Endothelial cell of umbilical vein (primary cell): ENCODE measurements around the gene CD63. TPM values are rescaled to one million over a fixed set of nuclear protein-coding genes. Genes with fewer than 3 reads are reported as not detected.

Experiments
- BruUV-seq: library from RNA; stranded (reverse); fragments of 400-500 nt; replicated peaks from 2 replicates; lab custom pipeline; 2021; lab: Mats Ljungman, UMichigan
- CTCF ChIA-PET: fragments of 300-600, 350-600 bp; sonication (Branson Sonifier 250); formaldehyde crosslinking; loops from one replicate; lab custom pipeline; 2021; ENCODE audit warnings: antibody characterized with exemption, inconsistent platforms; lab: Charles Lee
- POLR2A ChIA-PET: fragments of 300-600, 350-600 bp; sonication (Branson Sonifier 250); formaldehyde crosslinking; loops from one replicate; lab custom pipeline; 2021; ENCODE audit warnings: antibody characterized with exemption, inconsistent platforms; lab: Charles Lee
- DNase-seq: peaks from one replicate; pipeline ENCODE4 v3.0.0-alpha.2; 2011; ENCODE audit warnings: low read depth, low spot score
- FAIRE-seq: peaks from 2 replicates; lab custom pipeline; 2011; peaks lifted over from hg19 to GRCh38; lab: Jason Lieb, UNC
- H2AFZ ChIP-seq: 2 replicates; pipeline ENCODE4 v1.6.0; 2012; ENCODE audit warnings: low read depth, low read length, control low read depth, inconsistent platforms
- H3K27ac ChIP-seq: 2 replicates; pipeline ENCODE4 v1.5.1; 2011; ENCODE audit warnings: low read depth, mild to moderate bottlenecking, control low read depth, low read length, moderate library complexity; ENCODE audit not compliant: insufficient read depth
- H3K27me3 ChIP-seq, 2 experiments: 2 replicates each; pipeline versions ENCODE4 v1.6.0 to v1.6.1; 2011; ENCODE audit warnings: low read length in 2 of 2, mixed read lengths in 1 of 2; ENCODE audit not compliant: control insufficient read depth in 2 of 2, insufficient read depth in 2 of 2
- H3K36me3 ChIP-seq, 2 experiments: 2 replicates in 1 of 2; 3 replicates in 1 of 2; pipeline ENCODE4 v1.5.1; 2011; ENCODE audit warnings: low read length in 2 of 2, mild to moderate bottlenecking in 1 of 2, moderate library complexity in 1 of 2; ENCODE audit not compliant: control insufficient read depth in 2 of 2, insufficient read depth in 2 of 2; ENCODE audit errors: extremely low read depth in 1 of 2
- H3K4me1 ChIP-seq: 3 replicates; pipeline ENCODE4 v1.5.1; 2011; ENCODE audit warnings: mild to moderate bottlenecking, low read length; ENCODE audit not compliant: control insufficient read depth, insufficient read depth; ENCODE audit errors: extremely low read depth
- H3K4me2 ChIP-seq: 2 replicates; pipeline ENCODE4 v1.6.1; 2011; ENCODE audit warnings: low read length, control low read depth, mixed read lengths; ENCODE audit not compliant: insufficient read depth
- H3K4me3 ChIP-seq, 3 experiments: fragments of 200-600 bp in 1 of 3; sonication (generic), shearing (Covaris generic) in 1 of 3; replicated peaks in 1 of 3; 2 replicates each; pipeline ENCODE4 v1.5.1; 2011 to 2016; ENCODE audit warnings: control low read depth in 3 of 3, low read length in 3 of 3, mild to moderate bottlenecking in 2 of 3, inconsistent platforms in 1 of 3, low read depth in 1 of 3, moderate library complexity in 1 of 3; ENCODE audit not compliant: insufficient read depth in 1 of 3
- H3K79me2 ChIP-seq: 2 replicates; pipeline ENCODE4 v1.6.0; 2012; ENCODE audit warnings: low read length, inconsistent platforms; ENCODE audit not compliant: control insufficient read depth, insufficient read depth
- H3K9ac ChIP-seq: replicated peaks from 2 replicates; pipeline ENCODE3; 2011; ENCODE audit warnings: low read length, control low read depth; ENCODE audit not compliant: insufficient read depth; ENCODE audit errors: extremely low read depth
- H3K9me1 ChIP-seq: replicated peaks from 3 replicates; pipeline ENCODE4 v1.6.0; 2011; ENCODE audit warnings: mild to moderate bottlenecking, low read length; ENCODE audit not compliant: control insufficient read depth, insufficient read depth; ENCODE audit errors: extremely low read depth
- H3K9me3 ChIP-seq: replicated peaks from 2 replicates; pipeline ENCODE4 v1.5.1; 2012; ENCODE audit warnings: low read length, inconsistent platforms; ENCODE audit not compliant: control insufficient read depth, insufficient read depth
- H4K20me1 ChIP-seq: replicated peaks from 2 replicates; pipeline ENCODE3; 2011; ENCODE audit warnings: mild to moderate bottlenecking, low read length; ENCODE audit not compliant: control insufficient read depth, insufficient read depth; ENCODE audit errors: extremely low read depth
- FOS ChIP-seq: IDR thresholded peaks from 2 replicates; pipeline ENCODE4 v1.6.1; 2011; ENCODE audit warnings: mild to moderate bottlenecking, low read length, moderate library complexity, borderline replicate concordance; ENCODE audit not compliant: insufficient read depth
- GATA2 ChIP-seq: IDR thresholded peaks from 2 replicates; pipeline ENCODE4 v1.7.0; 2011; ENCODE audit warnings: low read depth, mild to moderate bottlenecking, moderate library complexity, mixed read lengths, low read length; ENCODE audit not compliant: insufficient read length, insufficient read depth
- dilution Hi-C: fragments of 300-500 bp; cut with MboI; formaldehyde crosslinking; loops from one replicate; pipeline ENCODE4 v1.15.0; 2019; ENCODE audit warnings: low sequenced_read_pairs; ENCODE audit not compliant: extremely low pct_ligation_motif_present
- intact Hi-C: fragments of 100-400 bp; cut with micrococcal nuclease; formaldehyde crosslinking; loops from one replicate; pipeline ENCODE4 v1.10.0; 2022
- polyA plus RNA-seq, 4 experiments: library from polyadenylated mRNA; depleted of rRNA in 3 of 4; stranded (reverse) in 3 of 4; unstranded in 1 of 4; fragments of >200 nt; gene quantifications; 2 replicates each; pipeline versions ENCODE4 v1.2.1 to v1.2.3, GENCODE V29; 2011 to 2012; ENCODE audit warnings: missing spikeins in 1 of 4
- total RNA-seq: library from RNA; stranded (reverse); gene quantifications from 2 replicates; pipeline ENCODE4 v1.2.3, GENCODE V29; 2021
- TF ChIP-seq, protein P1 (sequence below), 2 donors: IDR thresholded peaks; 1 replicate in 1 of 2; 2 replicates in 1 of 2; pipeline ENCODE4 v1.5.1; 2011; ENCODE audit warnings: low read length in 2 of 2, mild to moderate bottlenecking in 2 of 2, moderate library complexity in 2 of 2, control low read depth in 1 of 2, inconsistent platforms in 1 of 2, low read depth in 1 of 2; ENCODE audit not compliant: insufficient read depth in 1 of 2; ENCODE audit errors: extremely low read depth in 1 of 2

The CD63 gene
- total and polyA plus RNA-seq, 2 donors (not counting 3 experiments of a cell fraction or from before 2014, with no cell fraction given) = 1,054 to 1,429 TPM

DNA sequence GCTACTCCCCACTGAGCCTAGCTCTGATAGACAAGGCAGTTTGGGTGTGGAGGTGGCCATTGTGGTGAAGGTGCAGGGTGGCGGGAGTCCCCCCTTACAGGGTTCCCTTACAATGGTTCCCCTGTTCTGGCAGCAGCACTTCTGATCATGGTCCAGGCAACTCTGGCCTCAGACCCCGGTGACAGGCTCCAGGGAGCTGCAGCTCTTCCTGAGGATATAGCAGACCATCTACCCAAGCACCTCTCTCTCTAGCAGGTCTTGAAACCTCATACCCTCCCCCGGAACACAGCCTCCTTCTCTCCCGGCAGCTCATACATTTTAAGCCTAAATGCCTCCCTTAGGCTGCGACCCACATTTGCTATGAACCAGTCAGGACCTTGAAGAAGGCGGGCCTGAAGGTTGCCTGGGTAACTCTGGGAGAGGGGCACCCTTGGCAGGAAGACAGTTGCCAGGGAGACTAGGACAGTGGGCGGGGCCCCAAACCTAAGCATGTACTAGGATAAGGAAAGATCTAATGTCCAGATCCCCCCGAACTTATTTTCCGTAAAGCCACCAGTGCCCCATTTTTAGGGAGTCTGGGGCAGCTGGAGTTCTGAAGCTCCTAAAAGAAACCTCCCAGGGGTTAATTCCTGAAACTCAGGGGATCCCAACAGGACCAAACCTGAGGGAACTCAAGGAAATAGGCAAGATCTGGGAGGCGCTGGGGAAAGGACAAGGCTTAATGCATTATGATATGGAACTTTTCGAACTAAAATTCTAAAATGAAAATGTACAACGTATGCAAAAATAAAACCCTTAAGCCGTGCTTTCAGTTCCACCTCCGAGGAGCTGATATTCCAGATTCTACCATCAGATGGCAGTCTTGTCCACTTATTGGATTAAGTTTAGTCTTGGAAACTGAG is 9.6 kb upstream of the CD63 start:
- intact Hi-C loops (loop anchor here (1.0 to 5.0 kb wide), 8 partner anchors 59 to 894 kb away; partner anchors contain the start of genes ORMDL2, PA2G4, RPS26 and SARNP), dilution Hi-C loops (no loop called here)
- peak; percentile 94 for FAIRE-seq
- H3K27me3 ChIP-seq = no peaks in the 10 kb centered on the region
- peak; percentile 90 for DNase-seq
- no peaks in the 10 kb centered on the region for H3K9me1 ChIP-seq
- TF ChIP-seq, protein P1, sequence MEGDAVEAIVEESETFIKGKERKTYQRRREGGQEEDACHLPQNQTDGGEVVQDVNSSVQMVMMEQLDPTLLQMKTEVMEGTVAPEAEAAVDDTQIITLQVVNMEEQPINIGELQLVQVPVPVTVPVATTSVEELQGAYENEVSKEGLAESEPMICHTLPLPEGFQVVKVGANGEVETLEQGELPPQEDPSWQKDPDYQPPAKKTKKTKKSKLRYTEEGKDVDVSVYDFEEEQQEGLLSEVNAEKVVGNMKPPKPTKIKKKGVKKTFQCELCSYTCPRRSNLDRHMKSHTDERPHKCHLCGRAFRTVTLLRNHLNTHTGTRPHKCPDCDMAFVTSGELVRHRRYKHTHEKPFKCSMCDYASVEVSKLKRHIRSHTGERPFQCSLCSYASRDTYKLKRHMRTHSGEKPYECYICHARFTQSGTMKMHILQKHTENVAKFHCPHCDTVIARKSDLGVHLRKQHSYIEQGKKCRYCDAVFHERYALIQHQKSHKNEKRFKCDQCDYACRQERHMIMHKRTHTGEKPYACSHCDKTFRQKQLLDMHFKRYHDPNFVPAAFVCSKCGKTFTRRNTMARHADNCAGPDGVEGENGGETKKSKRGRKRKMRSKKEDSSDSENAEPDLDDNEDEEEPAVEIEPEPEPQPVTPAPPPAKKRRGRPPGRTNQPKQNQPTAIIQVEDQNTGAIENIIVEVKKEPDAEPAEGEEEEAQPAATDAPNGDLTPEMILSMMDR (IDR thresholded peaks at IDR 0.05; ENCODE audit: extremely low read depth in 1 of 2, insufficient read depth in 1 of 2, low read depth in 1 of 2, low read length in 2 of 2) = peak; percentile 54 to 79
- TF ChIP-seq FOS (no peak), GATA2 (no peak)
- peaks cover 14% of the 10 kb centered on the region for H3K4me1 ChIP-seq
- H3K79me2 ChIP-seq = no peaks in the 10 kb centered on the region
- no peaks in the 10 kb centered on the region for H3K36me3 ChIP-seq
- peak overlapping the region; percentile 95 for H2AFZ ChIP-seq
- CTCF ChIA-PET = interaction anchor here (0.5 to 8.2 kb wide), 60 partner anchors 9 to 484 kb away, joined by 3 to 151 read pairs (median 5); partner anchors contain the start of genes BLOC1S1, CD63, DNAJC14 and ESYT1
- H3K4me3 ChIP-seq = peak overlapping the region; percentile 57 to 91 (median 83)
- H3K9me3 ChIP-seq = no peaks in the 10 kb centered on the region
- H3K4me2 ChIP-seq = peak overlapping the region; percentile 99
- POLR2A ChIA-PET = interaction anchor here (0.5 to 0.9 kb wide), 2 partner anchors 9 to 425 kb away, joined by 4 to 6 read pairs; partner anchors contain the start of gene CD63
- no peak overlapping the region for H3K27ac ChIP-seq
- no TSS peak for BruUV-seq
- no peaks in the 10 kb centered on the region for H4K20me1 ChIP-seq
- H3K9ac ChIP-seq = peak overlapping the region; percentile 49
